Measurements from ENCODE around the gene BCL6. TPM values are rescaled to one million over a fixed set of nuclear protein-coding genes. Genes with fewer than 3 reads are reported as not detected.

The BCL6 gene
- polyA plus RNA-seq, 3 donors, result 33.2 to 349 (median 34.9) TPM

- H3K4me3 ChIP-seq (replicated peaks in 1 of 3; ENCODE audit: low read depth in 2 of 3, low read length in 3 of 3), result no peak overlapping the region
- no peak overlapping the region for H2AFZ ChIP-seq (ENCODE audit: insufficient read depth, low read depth, low read length, poor library complexity, severe bottlenecking)
- H3K4me1 ChIP-seq (ENCODE audit: control insufficient read depth in 1 of 2, insufficient read depth in 2 of 2, low read length in 2 of 2), result peaks cover 22 to 27% of the 10 kb centered on the region in 2 donors
- no peaks in the 10 kb centered on the region for H3K36me3 ChIP-seq (replicated peaks in 1 of 2; ENCODE audit: control insufficient read depth in 1 of 2, insufficient read depth in 2 of 2, low read length in 2 of 2)
- H4K20me1 ChIP-seq (ENCODE audit: insufficient read depth, low read length), result no peaks in the 10 kb centered on the region
- Mint-ChIP-seq H3K4me1 (peaks cover 42% of the 10 kb centered on the region), H3K27ac (no peak overlapping the region), H3K27me3 (ENCODE audit: low read depth in 3 of 3) (peaks cover 2 to 6% (median 6%) of the 10 kb centered on the region in 3 donors), H3K9me3 (peaks cover 3 to 10% (median 7%) of the 10 kb centered on the region in 7 donors), H3K4me3 (no peak overlapping the region), H3K36me3 (no peaks in the 10 kb centered on the region)
- H3K79me2 ChIP-seq (ENCODE audit: insufficient read depth, low read length), result no peaks in the 10 kb centered on the region
- no peak overlapping the region for H3K9ac ChIP-seq (ENCODE audit: insufficient read depth, low read length, poor library complexity, severe bottlenecking)
- H3K4me2 ChIP-seq (replicated peaks; ENCODE audit: extremely low read depth, low read length, poor library complexity, severe bottlenecking), result no peak overlapping the region
- no peaks in the 10 kb centered on the region for H3K9me3 ChIP-seq (replicated peaks in 1 of 2; ENCODE audit: control insufficient read depth in 1 of 2, insufficient read depth in 1 of 2, low read length in 2 of 2)
- no peak for DNase-seq
- intact Hi-C loops (cut with micrococcal nuclease), result loop anchor here in 1 of 2 donors (10.0 kb wide), 1 partner anchor 91 kb away; no protein-coding TSS in a partner anchor
- no peaks in the 10 kb centered on the region for H3K27me3 ChIP-seq (ENCODE audit: control insufficient read depth in 2 of 2, insufficient read depth in 2 of 2, low read length in 2 of 2)
- H3K27ac ChIP-seq (ENCODE audit: low read depth in 1 of 2, low read length in 2 of 2), result no peak overlapping the region
- WGBS (ENCODE audit: insufficient coverage), result no CpG with 5 or more reads among the region's 2 CpGs
- no peak for TF ChIP-seq CTCF (IDR thresholded peaks at IDR 0.05)
These were observed 48.4 kb upstream of the BCL6 start for GRCh38 chr3:187793618-187794017.

GRCh38 chr3:187792521-187792920, 47.3 kb upstream of the BCL6 start:
- H3K4me3 ChIP-seq (replicated peaks in 1 of 3; ENCODE audit: low read depth in 2 of 3, low read length in 3 of 3), result no peak overlapping the region
- H3K9ac ChIP-seq (ENCODE audit: insufficient read depth, low read length, poor library complexity, severe bottlenecking), result no peak overlapping the region
- WGBS (ENCODE audit: insufficient coverage), result no CpG with 5 or more reads among the region's 3 CpGs
- H3K4me1 ChIP-seq (ENCODE audit: control insufficient read depth in 1 of 2, insufficient read depth in 2 of 2, low read length in 2 of 2), result peaks cover 17% of the 10 kb centered on the region in 2 donors
- H3K27me3 ChIP-seq (ENCODE audit: control insufficient read depth in 2 of 2, insufficient read depth in 2 of 2, low read length in 2 of 2), result no peaks in the 10 kb centered on the region
- H3K27ac Mint-ChIP-seq, result no peak overlapping the region
- peaks cover 34% of the 10 kb centered on the region for H3K4me1 Mint-ChIP-seq
- no peak overlapping the region for H3K4me3 Mint-ChIP-seq
- peaks cover 0 to 6% (median 2%) of the 10 kb centered on the region in 7 donors for H3K9me3 Mint-ChIP-seq
- no peaks in the 10 kb centered on the region for H4K20me1 ChIP-seq (ENCODE audit: insufficient read depth, low read length)
- intact Hi-C loops (cut with micrococcal nuclease), result loop anchor here in 1 of 2 donors (10.0 kb wide), 1 partner anchor 92 kb away; no protein-coding TSS in a partner anchor
- H2AFZ ChIP-seq (ENCODE audit: insufficient read depth, low read depth, low read length, poor library complexity, severe bottlenecking), result no peak overlapping the region
- H3K36me3 Mint-ChIP-seq, result no peaks in the 10 kb centered on the region
- no peak overlapping the region for H3K4me2 ChIP-seq (replicated peaks; ENCODE audit: extremely low read depth, low read length, poor library complexity, severe bottlenecking)
- H3K79me2 ChIP-seq (ENCODE audit: insufficient read depth, low read length), result no peaks in the 10 kb centered on the region
- no peak for DNase-seq
- H3K36me3 ChIP-seq (replicated peaks in 1 of 2; ENCODE audit: control insufficient read depth in 1 of 2, insufficient read depth in 2 of 2, low read length in 2 of 2), result no peaks in the 10 kb centered on the region
- H3K9me3 ChIP-seq (replicated peaks in 1 of 2; ENCODE audit: control insufficient read depth in 1 of 2, insufficient read depth in 1 of 2, low read length in 2 of 2), result no peaks in the 10 kb centered on the region
- TF ChIP-seq CTCF (IDR thresholded peaks at IDR 0.05), result no peak
- no peak overlapping the region for H3K27ac ChIP-seq (ENCODE audit: low read depth in 1 of 2, low read length in 2 of 2)
- H3K27me3 Mint-ChIP-seq (ENCODE audit: low read depth in 3 of 3), result peaks cover 1 to 5% (median 2%) of the 10 kb centered on the region in 3 donors

Measured in CD14-positive monocyte (primary cell).